Stimulated activated CD8-positive, alpha-beta memory T cell treated with anti-CD3 and anti-CD28 coated beads, Interleukin-4, amount 100 ng/mL, for 48 hours (primary cell): ENCODE results near the gene BMPER.

Experiments
- DNase-seq: peaks from one replicate; pipeline ENCODE4 v3.0.0-alpha.2; 2020

The BMPER gene

GRCh38 chr7:34104992-34105391 is 199.7 kb downstream of the BMPER start:
- no peak for DNase-seq

DNA sequence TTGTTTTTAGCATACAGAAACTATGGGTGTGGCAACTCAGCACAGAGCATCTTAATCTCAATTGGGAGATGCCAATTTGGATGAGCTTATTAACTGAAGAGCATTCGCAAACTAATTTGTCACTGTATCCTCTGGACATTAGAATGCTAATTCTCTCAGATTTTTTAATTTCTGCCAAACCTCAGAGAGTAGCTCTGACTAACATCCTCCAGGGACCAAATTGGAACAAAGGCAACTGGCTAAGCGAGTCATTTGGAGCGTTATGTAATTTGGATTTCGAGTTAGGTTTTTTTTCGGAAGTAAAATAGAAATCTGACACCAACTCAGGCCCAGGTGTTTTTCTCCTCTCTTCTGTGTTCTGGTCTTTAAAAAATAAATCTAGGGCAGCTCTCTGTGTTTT is 201.9 kb downstream of the BMPER start:
- DNase-seq: no peak

GRCh38 chr7:34108165-34108564 is 202.8 kb downstream of the BMPER start:
- DNase-seq: no peak

DNA sequence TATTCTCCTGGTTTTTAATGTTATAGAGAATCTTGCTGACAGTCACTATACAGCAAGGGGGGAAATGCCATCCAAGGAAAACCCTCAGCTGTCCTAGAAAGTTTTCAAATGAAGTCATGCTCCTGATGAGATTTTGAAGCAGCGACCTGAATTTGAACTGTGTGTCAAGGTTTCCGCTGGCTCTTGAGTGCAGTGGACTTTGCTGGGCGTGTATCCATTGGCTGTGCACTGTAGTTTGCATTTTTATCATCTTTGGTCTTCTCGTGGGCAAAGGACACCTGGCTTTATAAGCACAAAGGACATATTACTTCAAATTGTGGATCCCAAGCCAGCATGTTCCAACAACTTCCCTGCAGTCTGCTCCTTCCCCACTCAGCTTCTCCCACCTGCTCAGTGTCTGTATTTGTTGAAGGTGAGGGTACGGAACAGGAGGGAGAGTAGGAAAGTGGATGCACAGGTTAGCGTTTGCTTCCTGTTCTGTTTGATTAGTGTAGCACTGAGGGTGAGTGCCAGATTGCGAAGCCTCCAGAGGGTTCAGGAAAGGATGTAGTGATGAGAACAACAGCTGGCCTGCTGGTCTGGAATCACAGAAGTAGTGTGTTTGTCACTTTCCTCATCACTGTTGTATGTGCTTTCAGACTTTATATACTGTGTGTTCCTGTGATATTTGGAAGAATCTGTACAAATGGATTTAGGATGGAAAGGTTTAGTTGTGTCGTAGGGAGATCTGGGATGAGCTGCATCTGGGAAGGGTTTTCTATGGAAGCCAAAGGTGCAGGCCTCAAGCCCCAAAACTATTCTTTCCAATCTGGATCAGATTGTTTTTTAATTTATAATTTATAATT is 204.8 kb downstream of the BMPER start:
- DNase-seq: no peak

DNA sequence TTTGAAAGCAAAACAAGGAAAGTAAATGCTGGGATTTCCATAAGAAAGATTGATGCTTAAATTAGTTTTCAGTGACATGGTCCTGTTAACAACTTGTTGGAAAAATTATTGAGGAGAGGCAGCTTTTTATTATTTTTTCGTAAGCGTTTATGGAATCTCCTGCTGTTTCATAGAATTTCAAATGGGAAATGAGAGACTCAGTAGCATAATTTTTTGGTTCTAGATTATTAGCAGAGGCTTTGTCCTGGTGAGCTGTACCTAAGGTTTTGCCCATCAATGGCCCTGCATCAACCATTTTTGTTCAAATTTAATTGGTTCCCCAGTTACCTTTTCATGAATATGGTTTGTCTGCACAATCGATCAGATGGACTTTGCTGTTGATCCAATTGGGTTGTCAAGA is 205.7 kb downstream of the BMPER start:
- no peak for DNase-seq

DNA sequence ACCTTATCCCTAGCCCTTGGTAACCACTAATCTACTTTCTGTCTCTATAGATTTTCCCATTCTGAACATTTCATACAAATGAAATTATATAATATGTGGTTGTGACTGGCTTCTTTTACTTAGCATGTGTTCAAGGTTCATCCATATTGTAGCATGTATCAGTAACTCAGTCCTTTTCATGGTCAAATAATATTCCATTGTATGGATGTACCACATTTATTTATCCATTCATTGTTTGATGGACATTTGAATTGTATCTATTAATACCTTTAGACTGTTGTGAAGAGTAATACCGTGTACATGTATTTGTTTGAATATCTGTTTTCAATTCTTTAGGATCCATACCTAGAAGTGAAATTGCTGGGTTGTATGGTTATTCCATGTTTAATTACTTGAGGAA is 210.2 kb downstream of the BMPER start:
- DNase-seq: no peak

DNA sequence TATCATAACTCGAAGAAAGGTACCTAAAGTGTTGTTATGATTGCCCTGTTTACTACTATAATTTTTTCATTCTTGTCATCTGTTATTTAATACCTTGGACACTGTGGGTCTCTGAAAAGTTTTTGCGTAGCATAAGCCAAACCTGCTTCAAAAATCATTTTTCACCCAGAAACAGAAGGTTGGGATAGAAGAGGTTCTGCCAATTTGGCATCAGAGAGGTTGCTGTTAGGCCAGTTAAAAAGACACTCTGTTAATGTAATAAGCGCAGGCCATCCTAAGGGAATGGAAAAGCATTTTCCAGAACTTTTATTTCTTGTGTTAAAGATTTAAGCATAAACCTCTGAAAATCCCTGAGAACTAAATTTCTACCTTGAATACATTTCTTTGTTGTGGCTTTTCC is 212.2 kb downstream of the BMPER start:
- no peak for DNase-seq

DNA sequence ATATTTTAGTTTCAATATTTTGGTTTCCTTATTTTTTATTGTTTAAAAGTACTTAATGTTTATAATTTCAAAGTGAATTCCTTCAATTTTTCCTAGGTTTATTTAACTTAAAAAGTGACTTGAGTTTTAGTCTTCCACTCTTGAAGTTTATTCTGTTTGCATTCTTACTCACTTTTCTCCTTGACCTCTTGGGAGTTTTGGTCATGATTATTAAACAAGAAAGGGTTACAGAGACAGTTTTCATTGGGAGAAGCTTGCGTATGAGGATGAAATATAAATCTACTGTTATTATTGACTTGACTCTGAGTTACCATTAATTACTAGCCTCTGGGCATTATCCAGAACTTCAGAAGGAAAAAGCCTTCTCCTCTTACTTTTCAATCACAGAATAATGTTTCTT is 216.0 kb downstream of the BMPER start:
- DNase-seq: no peak

DNA sequence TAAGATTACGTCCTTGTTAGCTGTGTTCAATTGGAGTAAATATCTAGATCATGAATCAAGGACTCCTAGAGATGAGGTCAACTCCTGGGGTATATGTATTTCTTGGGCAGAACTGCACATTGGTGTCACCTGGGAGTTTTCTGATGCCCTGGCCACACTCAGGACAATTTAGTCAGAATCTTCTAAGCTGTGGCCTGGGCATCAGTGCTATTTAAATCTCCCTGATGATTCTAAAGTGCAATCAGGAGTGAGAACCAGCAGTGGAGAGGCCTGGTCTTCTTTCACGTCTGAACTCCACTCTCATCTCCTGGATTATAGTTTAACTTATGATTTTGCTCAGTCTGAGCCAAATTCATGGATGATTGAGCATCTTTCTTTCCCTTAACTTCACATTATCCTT is 218.0 kb downstream of the BMPER start:
- no peak for DNase-seq

GRCh38 chr7:34124765-34125164 is 219.4 kb downstream of the BMPER start:
- DNase-seq: no peak

DNA sequence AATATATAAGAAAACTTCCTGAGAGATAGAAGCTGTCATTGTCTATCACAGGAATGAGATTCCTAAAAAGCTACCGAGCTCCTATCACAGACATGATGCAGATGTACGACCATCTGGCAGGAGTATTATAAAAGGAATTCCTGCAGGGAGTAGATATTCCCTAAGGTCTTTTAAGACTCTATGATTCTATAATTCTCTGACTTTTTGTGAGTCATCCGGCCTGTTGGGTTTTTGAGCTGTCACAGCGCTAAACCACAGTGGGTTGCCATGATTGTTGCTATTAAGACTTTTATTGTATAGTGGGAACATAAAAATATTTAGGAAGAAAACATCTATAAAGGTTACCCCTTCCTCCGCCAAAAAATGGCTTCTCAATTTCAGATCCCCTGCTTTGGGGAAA is 223.4 kb downstream of the BMPER start:
- DNase-seq: no peak

DNA sequence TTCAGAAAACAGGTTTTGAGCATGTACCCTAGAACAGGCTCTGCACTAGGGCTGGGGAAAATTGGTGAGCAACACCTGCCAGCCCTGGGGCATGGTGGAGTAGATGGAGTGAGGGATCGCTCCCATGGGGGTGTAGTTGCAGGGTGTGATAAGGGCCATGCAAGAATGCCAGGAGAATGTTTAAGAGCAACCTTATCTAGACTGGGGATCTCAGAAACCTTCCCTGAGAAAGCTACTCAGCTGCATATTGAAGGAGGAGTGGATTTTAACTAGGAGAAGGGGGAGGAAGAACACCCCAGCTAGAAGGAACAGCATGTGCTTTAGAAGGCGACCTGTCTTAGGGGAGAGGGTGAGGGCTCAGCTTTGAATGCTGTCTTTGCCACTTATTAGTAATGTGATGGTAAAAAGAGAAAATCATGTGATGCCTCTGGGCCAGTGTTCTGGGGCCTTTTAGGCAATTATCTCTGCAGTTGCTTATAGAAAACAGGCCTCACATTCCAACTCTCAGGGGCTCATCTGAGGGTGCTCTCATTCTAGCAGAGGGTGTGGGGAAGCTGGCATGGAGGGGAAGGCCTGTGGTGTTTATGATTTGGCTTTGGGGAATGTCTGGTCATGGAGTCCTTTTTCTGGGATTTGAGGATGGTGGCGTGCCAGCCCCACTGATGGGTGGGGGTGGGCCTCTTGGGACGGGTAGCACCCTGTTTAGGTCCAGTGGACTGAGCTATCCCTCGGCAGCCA is 225.4 kb downstream of the BMPER start:
- no peak for DNase-seq

GRCh38 chr7:34131371-34131770 is 226.0 kb downstream of the BMPER start:
- DNase-seq: no peak

- DNase-seq: no peak
These were observed 228.1 kb downstream of the BMPER start for GRCh38 chr7:34133356-34133982.

- peak; percentile 57 for DNase-seq
These were observed 228.8 kb downstream of the BMPER start for GRCh38 chr7:34133983-34134782.

- DNase-seq: no peak
These were observed 230.6 kb downstream of the BMPER start for GRCh38 chr7:34135924-34136323.

DNA sequence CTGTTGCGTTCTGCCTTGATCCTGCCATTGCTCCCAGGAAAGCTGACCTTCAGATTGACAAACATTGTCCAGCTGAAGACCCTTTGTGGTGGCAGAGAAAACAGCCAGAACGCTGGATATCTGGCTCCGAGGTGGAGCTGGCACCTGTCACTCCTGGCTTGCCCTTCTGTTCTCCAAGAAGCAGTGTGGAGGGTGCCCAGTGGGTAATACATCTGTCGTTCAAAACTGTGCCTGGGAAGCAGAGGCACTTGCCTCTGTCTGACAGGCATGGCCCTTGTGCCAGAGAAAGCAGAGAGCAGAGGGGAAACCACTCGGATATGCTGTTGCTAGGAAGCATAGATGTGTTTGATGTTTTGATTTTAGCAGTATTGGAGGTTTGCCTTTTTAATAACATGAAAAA is 231.4 kb downstream of the BMPER start:
- no peak for DNase-seq

DNA sequence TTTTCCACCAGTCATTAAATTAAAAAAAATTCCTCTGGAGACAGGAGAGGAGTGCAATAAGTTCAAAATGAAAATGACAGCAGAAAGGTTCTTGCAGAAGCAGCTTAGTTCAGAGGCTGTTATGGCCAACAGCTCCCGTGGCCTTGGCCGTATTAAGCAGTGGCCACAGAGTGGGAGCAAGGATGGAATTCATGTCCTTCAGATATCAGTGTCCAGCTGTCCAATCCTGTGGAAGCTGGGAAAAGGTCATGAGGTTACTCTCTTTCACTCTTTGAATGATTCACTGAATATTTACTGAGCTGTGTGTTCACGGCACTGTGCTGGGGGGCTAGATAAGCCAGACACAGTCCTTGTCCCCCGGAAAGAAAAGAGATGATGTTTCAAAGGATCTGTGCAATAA is 231.8 kb downstream of the BMPER start:
- DNase-seq: no peak

DNA sequence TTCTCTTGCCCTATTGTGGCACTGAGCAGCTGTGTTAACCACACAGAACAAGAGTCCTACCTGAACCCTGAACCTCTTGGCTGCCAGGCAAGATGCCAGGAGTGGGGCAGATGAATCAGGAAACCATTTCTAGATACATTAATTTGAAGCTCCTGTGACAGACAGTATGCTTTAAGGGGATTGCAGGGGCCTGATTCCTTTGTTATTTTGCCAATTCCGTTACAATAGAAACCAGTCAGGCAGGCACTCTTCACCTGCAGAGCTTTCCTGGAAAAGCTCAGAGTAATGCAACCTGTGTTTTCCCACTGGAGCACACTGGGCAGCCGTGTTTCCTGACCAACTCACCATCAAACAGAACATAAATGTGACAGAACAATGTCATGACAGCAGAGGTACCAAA is 233.1 kb downstream of the BMPER start:
- no peak for DNase-seq

DNA sequence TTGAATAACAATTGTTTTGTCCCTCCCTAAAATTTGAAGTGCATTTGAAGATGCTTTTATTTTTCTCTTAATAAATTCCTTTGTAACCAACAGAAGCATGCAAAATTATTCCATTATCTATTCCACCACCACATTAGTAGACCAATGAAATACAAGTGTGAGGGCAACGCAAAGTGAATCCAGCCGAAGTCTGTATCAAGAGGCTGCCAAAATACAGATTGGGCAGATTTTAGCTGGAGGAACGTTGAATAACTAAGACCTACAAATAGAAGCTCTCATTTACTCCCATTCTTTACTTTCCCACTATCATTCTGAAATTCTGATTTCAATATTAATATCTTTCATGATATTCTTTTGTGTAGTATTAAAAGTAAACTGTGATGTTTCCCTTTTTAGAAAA is 233.7 kb downstream of the BMPER start:
- DNase-seq: no peak

GRCh38 chr7:34140066-34140465 is 234.7 kb downstream of the BMPER start:
- no peak for DNase-seq

DNA sequence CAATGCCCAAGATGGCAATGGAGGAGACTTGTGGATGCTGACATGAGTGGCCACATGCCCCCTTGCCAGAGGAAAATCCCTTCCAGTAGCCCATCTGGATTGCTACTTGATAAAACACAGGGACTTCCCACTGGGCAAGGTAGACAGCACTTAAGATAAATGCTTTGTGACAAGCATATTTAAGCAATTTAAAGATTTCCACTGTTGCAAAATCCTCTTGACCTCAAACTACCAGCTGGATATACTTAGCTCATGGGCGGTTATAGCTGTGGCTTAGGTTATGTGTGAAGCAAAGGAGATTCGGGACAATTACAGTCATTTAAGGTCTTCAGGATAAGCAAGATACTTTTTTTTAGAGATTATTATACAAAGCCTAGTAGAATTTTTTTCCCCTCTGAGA is 238.1 kb downstream of the BMPER start:
- no peak for DNase-seq

DNA sequence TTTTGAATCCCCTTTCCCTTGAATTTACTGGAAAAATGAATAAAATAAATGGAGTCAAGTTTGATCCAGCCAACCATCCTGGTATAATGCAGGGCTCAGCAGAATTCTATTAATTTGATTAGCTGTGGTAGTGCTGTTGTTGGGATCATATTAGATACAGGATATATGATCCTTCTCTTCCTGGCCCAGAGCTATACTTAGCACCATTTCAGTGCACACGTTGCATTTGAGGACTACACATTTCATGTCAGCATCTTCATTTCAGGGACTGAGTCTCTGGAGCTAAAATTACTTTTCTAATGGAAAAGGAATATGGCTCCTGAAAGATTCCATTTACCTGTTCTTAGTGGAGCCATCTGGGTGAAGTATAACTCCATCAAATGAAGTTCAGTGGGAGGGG is 240.3 kb downstream of the BMPER start:
- DNase-seq: no peak
